Esophagus squamous epithelium (tissue), 4 donors: ENCODE results near the gene MEFV.

Experiments used
- CTCF ChIP-seq, 6 experiments: fragments of 450-650 bp in 4 of 6; fragments of 200-600 bp in 2 of 6; sonication (generic) in 2 of 6; IDR thresholded peaks; one replicate each; pipeline ENCODE4 v1.5.1; 2016 to 2019; ENCODE audit warnings: antibody characterized with exemption in 6 of 6, mild to moderate bottlenecking in 4 of 6, moderate library complexity in 4 of 6
- POLR2A ChIP-seq, 4 donors: fragments of 450-650 bp; IDR thresholded peaks; one replicate each; pipeline ENCODE4 v1.6.1; 2017; ENCODE audit warnings: antibody characterized with exemption in 4 of 4, mild to moderate bottlenecking in 4 of 4, moderate library complexity in 3 of 4

- TF ChIP-seq CTCF (IDR thresholded peaks at IDR 0.05) (no peak), POLR2A (IDR thresholded peaks at IDR 0.05) (no peak)
Measured at GRCh38 chr16:3246876-3247275, 9.6 kb downstream of the MEFV start.
